Measurements from ENCODE around the gene PWWP2B.
A peak's percentile ranks its signal among the peaks of the same experiment; 100 is the strongest.

PWWP2B gene

DNA sequence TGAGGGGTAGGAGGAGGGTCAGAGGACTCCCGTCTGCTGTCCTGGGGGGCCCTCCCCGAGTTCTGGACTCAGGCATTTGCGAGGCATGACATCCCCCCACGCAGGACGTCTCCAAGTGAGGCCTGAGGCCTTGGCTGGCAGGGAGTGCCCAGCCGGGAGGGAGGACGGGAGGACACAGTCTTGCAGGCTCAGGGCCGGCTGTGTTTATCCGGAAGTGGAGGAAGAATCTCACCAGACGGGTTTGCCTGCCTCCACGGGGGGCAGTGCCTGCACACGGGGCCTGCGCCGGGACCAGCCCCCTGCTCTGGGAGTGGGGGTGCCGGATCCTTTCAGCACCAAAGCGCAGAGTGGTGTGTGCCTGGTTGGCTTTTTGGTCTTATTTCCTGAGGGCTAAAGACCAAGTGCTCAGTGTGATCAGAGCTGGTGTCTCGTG, 10.9 kb downstream of the PWWP2B start:
- no peak for DNase-seq (ENCODE audit: low spot score)

DNA sequence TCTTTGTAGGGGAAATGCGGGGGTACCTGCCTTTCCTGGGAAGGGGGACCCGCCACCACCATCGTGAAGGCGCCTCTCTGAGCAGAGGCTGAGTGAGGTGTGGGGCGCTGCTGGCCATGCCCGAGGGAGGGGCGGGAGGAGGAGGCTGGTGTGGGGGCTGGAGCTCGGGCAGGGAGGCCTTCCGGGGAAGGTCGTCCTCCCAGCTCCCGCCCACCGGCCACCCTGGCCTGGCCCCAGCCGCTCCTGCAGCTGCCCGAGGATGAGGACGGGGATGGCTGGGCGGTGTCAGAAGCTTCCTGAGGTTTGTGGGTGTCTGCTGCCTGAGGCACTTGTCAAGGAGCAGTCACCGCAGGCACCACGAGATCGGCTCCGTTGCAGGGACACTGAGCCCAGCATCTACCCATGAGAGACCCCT, 11.4 kb downstream of the PWWP2B start:
- DNase-seq (ENCODE audit: low spot score) = no peak

DNA sequence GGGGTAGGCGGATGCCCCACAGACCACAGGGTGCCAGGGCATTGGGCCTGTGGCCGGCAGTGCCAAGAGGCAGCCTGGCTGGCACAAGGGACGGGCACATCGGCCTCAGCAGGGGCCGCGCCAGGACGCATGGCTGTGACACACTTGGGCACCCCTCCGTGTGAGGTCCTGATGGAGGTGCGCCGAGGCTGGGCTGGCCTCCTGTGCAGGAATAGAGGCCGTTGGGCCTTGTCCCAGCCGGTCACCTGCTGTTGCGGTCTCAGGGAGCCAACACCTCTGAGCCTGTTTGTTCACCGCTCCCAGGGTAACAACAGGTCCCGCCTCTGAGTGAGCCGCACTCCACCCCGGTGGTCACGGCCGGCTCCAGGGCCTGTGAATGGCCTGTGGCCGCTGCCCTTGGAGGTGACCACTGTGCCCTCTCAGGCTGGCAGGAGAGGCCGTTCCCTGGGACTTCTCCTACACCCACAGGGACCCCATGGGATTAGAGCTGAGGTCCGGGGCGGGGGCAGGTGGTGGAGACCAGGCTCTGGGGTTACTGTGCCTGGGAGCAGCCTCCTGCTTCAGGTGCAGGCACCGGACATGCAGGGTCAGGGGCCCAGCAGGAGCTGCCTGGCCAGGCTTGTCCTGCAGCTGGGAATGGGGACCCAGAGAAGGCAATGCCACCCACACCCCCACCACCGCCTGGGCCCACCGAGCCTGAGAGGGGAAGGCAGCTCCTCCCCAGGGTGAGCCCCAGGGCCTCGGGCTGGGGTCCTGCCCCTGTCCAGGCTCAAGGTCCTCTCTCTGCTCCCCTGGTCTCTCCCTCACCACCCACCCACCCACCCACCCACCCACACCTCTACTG, 12.0 kb downstream of the PWWP2B start:
- no peak for DNase-seq (ENCODE audit: low spot score)

DNA sequence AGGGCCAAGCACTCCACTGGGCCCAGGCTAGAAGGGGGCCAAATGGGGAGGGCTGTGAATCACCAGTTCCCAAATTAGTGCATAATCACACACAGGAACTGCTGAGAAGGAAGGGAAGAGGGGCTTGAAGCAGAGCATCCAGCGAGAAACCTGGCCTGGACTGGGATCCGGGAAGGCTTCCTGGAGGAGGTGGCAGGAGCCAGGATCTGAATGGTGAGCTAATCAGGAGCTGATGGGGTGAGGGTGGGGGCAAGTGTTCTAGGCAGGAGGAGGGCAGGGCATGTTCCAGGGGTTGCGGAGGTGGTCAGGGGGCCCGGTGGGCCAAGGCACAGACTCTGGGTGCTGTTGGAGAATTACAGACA, 12.6 kb downstream of the PWWP2B start:
- DNase-seq (ENCODE audit: low spot score) = no peak

DNA sequence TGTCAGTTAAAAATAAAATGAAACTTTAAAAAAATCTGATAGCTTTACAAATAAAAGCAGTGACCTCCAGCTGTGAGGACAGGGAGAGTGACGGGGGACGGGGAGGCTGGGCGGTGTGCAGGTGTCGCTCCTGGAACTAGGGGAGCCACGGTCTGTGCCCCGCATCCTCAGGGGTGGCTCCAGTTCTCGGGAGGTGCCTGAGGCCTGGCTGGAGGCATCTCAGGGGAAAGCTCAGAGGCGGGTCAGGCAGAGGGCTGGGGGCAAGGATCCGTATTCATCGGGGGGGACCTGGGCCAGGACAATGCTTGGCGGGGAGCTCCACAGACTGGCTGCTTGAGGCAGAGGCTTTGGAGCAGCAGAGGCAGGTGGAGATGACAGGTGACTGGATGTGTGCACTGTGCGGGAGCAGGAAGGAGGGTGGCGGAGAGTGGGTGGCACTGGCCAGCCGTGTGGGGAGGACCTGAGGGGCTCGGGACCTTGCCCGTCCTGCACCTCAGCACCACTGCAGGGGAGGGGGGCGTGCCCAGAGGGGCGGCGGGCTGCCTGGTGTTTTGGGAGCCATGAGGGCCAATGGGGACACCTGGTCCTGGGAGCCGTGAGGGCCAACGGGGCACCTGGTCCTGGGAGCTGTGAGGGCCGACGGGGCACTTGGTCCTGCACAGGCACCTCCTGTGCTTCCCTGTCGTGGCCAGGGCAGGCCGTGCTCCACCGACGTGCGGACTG, 13.2 kb downstream of the PWWP2B start:
- DNase-seq (ENCODE audit: low spot score) = no peak

DNA sequence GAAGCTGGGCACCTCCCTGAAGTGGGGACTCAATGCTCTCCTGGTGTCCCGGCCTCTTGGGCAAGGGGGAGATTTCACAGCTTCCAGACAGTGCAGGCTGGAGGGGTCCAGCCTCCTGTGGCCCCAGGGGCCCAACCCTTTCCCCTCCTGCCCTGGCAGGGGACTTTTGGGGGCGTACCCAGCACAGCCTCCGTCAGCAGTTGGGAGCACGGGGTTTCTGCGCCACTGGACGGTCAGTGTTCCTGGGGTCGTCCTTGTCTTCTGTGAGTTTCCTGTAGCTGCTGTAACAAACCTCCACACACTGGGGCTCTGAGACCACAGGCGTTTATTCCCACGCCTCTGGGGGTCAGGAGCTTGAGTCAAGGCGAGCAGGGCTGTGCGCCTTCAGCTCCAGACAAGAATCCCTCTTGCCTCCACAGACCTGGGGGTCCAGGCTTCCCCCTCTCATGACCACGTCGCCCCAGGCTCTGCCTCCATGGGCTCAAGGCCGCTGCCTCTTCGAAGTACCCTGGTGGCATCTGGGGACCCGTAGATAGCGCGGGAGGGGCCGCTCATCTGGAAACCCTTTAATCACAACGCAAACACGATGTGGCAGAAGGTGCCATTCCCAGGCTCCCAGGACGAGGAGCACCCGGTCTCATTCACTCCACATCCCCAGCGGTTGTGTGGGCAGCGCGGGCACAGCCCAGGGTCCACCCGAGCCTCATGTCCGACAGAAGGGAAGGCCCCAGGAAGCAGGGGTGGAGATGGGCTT, 14.0 kb downstream of the PWWP2B start:
- DNase-seq (ENCODE audit: low spot score) = no peak

DNA sequence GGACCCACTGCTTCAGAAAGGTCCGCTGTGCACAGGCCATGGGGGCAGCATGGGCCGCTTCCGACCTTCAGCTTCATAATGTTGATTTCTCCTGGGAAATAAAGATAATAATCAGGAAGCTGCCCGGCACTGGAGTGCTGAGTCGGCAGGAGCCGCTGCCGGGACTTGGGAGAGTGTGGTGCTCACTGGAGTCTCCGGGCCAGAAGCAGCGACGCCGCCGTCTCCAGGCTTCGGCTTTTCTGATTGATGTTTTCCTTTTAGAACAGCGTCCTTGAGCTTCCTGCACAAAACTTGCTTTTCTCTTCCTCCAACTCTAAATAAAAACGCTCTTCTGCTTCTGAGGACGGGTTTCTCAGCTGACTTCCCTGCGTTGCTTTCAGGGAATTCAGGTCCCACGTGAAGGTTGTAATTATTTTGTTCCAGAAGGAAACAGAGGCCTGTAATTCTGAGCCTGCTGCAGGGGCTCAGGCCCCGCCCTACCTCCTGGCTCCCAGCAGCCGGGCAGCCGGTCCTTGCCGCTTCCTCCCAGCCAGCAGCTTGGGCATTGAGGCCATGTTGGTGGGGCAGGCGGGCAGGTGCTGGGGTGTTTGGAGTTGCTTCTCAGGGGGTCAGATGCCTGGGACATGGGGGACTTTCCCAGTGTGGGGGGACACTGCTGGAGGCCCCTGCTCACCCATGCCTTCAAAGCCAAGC, 14.7 kb downstream of the PWWP2B start:
- DNase-seq (ENCODE audit: low spot score) = no peak

DNA sequence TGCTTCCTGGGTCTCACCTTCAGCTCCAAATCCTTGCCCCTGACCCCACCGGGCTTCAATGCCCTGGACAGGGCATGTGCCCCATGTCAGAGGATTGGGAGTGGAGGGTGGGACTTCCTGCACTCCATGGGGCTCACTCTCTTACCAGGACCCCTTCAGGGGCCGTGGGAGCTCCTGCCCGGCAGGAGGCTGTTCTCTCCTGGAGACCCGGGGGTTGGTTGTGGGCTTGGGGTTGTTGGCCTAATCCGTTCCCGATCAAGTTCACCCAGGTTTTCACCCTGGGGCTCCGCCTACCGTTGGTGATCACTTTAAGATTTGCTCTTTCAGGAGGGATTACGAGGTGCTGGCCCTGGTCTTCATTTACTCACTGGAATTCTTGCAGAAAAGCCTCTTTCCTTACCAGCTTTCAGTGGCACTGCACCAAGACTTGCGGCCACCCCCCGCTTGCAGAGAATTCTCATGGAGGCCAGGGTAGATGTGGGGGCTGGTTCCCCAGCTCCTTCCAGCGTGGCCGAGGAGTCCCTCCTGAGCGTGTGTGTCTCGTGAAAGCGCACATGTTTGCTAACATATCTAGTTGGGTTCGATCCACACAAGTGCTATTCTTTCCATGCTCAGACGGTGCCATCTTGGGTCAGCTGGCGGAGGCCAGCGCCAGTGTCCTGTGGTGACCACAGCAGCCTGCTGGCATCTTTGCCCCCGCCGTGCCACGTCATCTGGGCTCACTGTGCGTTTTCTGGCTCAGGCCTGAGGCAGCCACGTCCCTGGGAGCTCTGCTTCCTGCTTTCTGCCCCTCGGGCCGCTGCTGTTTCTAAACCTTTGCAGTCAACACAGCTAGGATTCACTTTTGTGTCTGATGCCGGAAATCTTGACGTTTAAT, 15.6 kb downstream of the PWWP2B start:
- DNase-seq (ENCODE audit: low spot score) = no peak

DNA sequence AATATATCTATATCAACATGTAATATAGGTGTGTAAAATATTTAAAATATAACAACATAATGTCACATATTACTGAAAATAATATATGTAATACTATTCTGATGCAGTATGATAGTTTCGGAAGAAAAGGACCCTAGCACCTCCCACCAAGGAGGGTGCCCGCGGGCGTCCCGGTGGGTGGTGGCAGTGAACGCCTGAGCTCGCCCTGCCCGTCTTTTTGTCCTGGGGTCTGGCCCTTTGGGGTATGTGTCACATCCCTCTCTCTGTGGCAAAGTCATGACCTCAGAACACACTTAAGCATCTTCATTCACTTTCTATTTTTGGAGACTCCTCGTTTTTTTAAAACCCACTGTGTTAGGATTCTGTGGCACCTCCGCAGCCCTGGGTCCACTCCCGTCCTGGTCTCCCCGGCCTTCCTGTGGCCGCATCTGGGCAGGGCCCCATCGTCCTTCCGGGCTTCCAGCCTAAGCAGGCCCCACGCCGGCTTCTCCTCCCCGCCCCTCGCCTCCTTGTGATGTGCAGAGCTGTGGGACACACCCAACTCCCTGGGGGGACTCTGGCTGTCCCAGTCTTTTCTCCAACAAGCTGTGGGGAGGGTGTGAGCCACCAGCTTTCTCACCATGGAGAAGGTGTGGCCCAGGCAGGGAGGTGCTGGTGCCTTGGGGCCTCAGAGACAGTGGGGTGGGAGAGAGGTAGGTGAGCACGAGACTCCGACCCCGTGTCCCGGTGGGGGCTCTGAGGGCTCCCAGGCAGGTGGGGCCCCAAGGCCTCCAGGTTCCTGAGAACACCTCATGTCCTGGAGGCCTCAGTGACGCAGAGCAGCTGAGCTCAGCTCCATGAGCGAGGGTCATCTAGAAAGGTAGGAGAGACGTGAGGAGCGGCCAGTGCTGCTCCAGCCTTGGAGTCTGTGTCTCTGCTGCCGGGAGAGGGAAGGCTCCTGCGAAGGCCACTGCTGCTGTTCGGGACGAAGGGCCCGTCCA, 16.5 kb downstream of the PWWP2B start:
- DNase-seq (ENCODE audit: low spot score) = no peak

DNA sequence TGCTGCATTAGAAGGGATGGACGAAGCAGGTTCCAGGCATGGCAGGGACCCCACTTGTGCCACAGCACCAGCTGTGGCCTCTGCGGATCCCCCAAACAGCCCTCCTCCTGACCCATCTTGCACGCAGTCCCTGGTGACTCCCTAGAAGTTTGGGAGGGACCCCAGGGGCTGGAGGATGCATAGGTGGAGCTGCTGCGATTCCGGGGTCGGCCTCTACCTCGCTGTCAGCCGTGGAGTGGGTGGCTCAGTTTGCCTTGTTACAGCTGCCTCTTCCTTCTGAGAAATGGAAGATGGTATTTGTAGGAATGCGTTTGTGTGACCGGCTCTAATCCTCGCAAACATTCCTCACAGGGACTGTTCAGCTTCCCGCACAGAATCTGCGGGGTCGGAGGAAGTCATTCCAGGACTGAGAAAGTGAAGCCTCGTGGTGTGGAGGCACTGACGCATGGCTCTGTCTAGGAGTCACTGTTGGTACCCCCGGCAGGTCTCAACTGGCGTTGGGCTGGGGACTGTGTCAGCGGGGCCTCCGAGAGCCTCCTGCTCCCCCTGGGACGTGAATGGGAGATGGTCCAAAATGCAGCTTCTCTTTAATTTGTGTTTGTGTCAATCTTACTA, 17.5 kb downstream of the PWWP2B start:
- no peak for DNase-seq (ENCODE audit: low spot score)

DNA sequence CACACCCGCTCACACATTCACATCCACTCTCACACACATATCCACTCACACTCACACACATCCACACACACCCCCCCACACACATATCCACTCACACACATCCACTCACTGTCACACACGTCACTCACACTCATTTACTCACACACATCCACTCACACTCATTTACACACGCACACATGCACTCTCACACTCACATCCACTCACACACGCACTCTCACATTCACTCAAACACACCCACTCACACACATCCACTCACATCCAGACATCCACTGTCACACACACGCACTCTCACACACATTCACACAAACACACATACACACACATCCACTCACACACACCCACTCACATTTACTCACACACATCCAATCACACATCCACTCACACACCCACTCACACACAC, 18.3 kb downstream of the PWWP2B start:
- no peak for DNase-seq (ENCODE audit: low spot score)

DNA sequence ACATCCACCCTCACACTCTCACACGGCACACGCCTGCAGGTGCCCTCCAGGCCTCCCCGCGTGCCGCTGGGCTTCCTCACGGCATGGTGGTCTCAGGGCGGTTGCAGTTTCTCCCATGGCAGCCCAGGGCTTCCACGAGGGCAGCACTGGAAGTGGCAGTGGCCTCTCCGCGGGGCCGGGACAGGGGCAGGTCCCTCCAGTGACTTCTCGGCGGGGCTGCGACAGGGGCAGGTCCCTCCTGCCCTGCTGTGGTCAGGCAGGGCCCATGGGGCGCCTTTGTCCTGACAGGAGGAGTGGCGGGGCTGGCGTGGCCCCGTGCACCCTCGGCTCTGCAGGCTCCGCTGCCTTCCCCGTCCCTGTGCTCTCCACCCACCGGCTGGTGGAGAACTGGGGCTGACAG, 19.0 kb downstream of the PWWP2B start:
- DNase-seq (ENCODE audit: low spot score) = no peak

DNA sequence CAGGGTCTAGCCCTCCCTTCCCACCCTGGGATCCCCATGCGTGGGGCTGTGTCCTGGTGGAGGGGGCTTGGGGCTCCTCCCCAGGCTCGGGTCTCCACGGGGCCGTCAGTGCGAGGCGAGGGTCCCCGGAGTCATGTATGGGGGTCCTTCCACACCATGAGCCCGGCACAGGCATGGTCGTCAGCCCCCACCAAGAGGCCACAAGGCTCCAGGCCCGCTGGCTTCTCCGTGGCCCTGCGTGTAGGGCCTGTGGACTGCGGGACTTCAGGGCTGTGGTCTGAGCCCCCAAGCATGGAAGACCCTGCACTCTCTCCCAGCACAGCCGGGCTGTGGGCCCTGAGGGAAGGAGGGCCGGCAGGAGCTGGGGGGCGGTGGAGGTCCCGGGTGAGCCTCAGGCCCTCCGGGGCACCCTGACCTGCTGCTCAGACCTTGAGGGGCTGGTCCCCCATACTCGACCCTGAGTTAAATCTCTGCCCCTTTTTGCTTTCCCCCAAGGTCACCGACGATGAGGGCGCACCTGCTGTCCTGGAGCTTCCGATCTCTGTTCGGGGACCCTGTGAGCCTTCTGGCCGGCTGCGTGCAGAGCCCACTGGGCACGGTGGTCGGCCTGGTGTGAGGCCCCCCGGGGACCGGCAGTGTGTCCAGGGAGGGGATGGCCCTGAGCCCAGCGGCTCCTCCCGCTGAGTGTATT, 19.7 kb downstream of the PWWP2B start:
- DNase-seq (ENCODE audit: low spot score) = no peak

DNA sequence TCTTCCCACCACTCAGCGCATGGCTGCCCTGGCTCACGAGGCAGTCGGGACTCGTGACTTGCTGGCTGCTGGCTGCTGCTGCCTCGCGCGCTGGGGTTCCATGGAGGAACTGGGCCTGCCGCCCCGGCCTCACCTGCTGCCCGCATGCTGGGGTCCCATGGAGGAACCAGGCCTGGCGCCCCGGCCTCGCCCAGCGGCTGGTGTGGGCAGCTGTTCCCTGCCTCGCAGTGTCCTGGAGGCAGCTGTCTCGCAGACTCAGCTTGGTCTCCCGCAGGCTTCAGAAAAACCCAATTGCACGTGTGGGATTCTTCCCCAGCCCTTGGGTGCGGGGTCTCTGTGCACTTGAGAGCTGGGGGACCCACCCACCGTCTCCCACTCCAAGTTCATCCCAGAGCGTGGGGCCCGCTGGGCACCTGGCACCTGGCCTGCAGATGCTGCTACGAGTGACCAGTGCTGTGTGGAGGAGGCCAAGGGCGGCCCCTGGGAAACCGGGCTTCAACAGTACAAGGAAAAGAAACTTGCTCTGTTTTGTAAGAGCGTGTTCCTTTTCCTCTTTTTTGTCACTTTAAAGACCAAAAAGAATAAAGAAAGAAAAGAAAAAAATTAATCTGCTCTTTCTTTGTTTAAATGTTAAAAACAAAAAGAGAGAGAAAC, 20.4 kb downstream of the PWWP2B start:
- no peak for DNase-seq (ENCODE audit: low spot score)

DNA sequence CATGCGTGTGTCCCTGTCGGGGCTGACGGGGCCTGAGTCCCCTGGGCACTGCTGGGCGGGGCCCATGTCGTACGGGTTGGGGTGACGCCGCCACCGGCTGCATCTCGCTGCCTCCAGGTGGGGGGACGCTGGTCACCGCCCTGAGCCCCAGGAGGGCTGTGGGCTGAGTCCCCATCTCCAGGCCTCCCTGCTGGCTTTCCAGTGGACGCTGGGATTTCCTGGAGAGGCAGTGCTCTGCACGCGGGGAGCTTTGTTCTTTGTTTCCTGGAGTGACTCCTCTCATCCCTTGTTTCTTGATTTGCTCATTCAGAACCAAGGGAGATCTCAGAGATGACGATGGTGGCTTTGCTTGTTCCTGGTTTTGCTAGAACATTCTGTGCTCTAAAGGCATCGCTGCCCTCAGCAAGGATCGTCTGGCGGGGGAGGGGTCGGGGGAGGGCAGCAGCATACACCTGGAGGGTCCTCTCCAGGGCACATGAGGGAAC, 21.0 kb downstream of the PWWP2B start:
- no peak for DNase-seq (ENCODE audit: low spot score)

DNA sequence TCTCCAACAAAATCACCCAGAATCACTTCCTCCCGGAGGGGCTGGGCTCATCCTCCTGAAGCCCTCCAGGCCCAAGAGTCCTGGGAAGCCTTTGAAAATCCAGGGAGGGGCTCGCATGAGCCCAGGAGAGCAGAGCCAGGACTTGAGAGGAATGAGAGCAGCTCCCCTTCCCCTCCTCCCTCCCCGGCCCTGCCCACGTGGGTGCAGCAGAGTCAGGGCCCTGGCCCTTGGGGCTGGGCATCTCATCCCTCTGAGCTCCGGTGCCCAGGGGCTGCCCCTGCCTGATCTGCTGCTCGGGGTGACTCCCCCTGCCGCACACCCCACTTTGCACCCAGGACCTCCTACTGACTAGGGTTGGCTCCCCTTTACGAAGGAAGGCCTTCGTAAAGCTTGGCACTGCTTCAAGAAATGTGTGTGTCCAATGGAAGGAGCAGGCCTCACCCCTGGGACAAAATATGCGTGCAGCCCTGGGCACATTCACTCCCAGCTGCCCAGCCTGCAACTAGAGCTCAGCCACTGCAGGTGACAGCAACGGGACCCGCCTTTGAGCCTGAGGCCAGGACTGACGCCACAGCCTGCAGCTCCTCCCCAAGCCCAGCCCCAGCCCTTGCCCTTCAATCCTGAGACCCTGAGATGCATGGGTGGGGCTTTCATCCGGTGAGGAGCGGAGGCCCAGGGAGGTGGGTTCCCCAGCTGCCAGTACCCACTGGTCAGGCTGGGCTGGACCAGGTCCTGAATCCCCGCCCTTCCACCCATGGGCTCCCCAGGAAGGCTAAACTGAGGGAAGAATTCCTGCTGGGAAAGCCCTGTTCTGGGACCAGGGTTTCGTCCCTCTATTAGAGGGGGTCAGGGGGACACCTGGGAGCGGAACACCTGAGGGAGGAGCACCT, 21.8 kb downstream of the PWWP2B start:
- DNase-seq (ENCODE audit: low spot score) = peak; percentile 27

All from LoVo (cell line).